Karpas-422 (cell line): ENCODE data around the gene KRTAP4-3. TPM values are rescaled to one million over a fixed set of nuclear protein-coding genes. Genes with fewer than 3 reads are reported as not detected.

Source experiments
- DNase-seq: peaks from one replicate; pipeline ENCODE4 v3.0.0-alpha.2; 2015
- H2AFZ ChIP-seq: fragments of 200-600 bp; sonication (generic); 2 replicates; pipeline ENCODE4 v1.6.1; 2014; ENCODE audit warnings: antibody characterized with exemption, low read length, mixed read lengths
- H3K27ac ChIP-seq: fragments of 200-600 bp; sonication (generic); 2 replicates; pipeline ENCODE4 v1.5.1; 2014; ENCODE audit warnings: mild to moderate bottlenecking, low read length, moderate library complexity
- H3K27me3 ChIP-seq: fragments of 200-600 bp; sonication (generic); 2 replicates; pipeline ENCODE4 v1.6.1; 2014; ENCODE audit warnings: low read length, mixed read lengths
- H3K36me3 ChIP-seq: fragments of 200-600 bp; sonication (generic); 2 replicates; pipeline ENCODE4 v1.6.1; 2014; ENCODE audit warnings: low read length, mixed read lengths; ENCODE audit not compliant: insufficient read depth
- H3K4me1 ChIP-seq: fragments of 200-600 bp; sonication (generic); 2 replicates; pipeline ENCODE4 v1.6.1; 2014; ENCODE audit warnings: mild to moderate bottlenecking, low read length, mixed read lengths
- H3K4me2 ChIP-seq: fragments of 200-600 bp; sonication (generic); 2 replicates; pipeline ENCODE4 v1.6.1; 2014; ENCODE audit warnings: low read length, low read depth, mild to moderate bottlenecking; ENCODE audit not compliant: poor library complexity, severe bottlenecking
- H3K4me3 ChIP-seq: fragments of 200-600 bp; sonication (generic); 2 replicates; pipeline ENCODE4 v1.5.1; 2014; ENCODE audit warnings: mild to moderate bottlenecking, antibody characterized with exemption, low read length, mixed read lengths
- H3K79me2 ChIP-seq: fragments of 200-600 bp; sonication (generic); 2 replicates; pipeline ENCODE4 v1.6.1; 2014; ENCODE audit warnings: mild to moderate bottlenecking, low read length, mixed read lengths
- H3K9ac ChIP-seq: fragments of 200-600 bp; sonication (generic); 2 replicates; pipeline ENCODE4 v1.6.0; 2014; ENCODE audit warnings: low read length
- H3K9me2 ChIP-seq: fragments of 200-600 bp; sonication (generic), shearing (Covaris generic); replicated peaks from 2 replicates; pipeline ENCODE4 v1.6.0; 2014; ENCODE audit warnings: mild to moderate bottlenecking, low read length, moderate library complexity; ENCODE audit not compliant: insufficient read depth
- H3K9me3 ChIP-seq: fragments of 300-700, 200-600 bp; sonication (generic); 2 replicates; pipeline ENCODE4 v1.6.1; 2014; ENCODE audit warnings: low read length, mixed read lengths
- H4K20me1 ChIP-seq: fragments of 200-600 bp; sonication (generic); 2 replicates; pipeline ENCODE4 v1.6.1; 2014; ENCODE audit warnings: mild to moderate bottlenecking, antibody characterized with exemption, low read length, low read depth; ENCODE audit not compliant: insufficient read depth
- total RNA-seq: library from RNA; depleted of rRNA; stranded (reverse); fragments of >200 nt; shearing (Covaris generic); gene quantifications from 2 replicates; pipeline ENCODE4 v1.2.3, GENCODE V29; 2014; ENCODE audit warnings: low replicate concordance

Gene KRTAP4-3
- total RNA-seq, 1 experiment from 2014 or later: not detected

- no peak overlapping the region for H3K27ac ChIP-seq
- H3K27me3 ChIP-seq: no peaks in the 10 kb centered on the region
- H3K9ac ChIP-seq: no peak overlapping the region
- no peak for DNase-seq
- no peak overlapping the region for H3K4me2 ChIP-seq
- H4K20me1 ChIP-seq: no peaks in the 10 kb centered on the region
- H3K36me3 ChIP-seq: no peaks in the 10 kb centered on the region
- no peak overlapping the region for H3K4me3 ChIP-seq
- H3K9me3 ChIP-seq: no peaks in the 10 kb centered on the region
- no peak overlapping the region for H2AFZ ChIP-seq
- no peaks in the 10 kb centered on the region for H3K79me2 ChIP-seq
- H3K9me2 ChIP-seq: no peaks in the 10 kb centered on the region
- no peaks in the 10 kb centered on the region for H3K4me1 ChIP-seq
Measured at GRCh38 chr17:41186872-41187271, 18.9 kb upstream of the KRTAP4-3 start.

- H3K27ac ChIP-seq: no peak overlapping the region
- H3K9me3 ChIP-seq: no peaks in the 10 kb centered on the region
- H3K4me3 ChIP-seq: no peak overlapping the region
- H3K4me1 ChIP-seq: no peaks in the 10 kb centered on the region
- no peaks in the 10 kb centered on the region for H4K20me1 ChIP-seq
- H3K27me3 ChIP-seq: no peaks in the 10 kb centered on the region
- no peak overlapping the region for H2AFZ ChIP-seq
- no peaks in the 10 kb centered on the region for H3K36me3 ChIP-seq
- H3K4me2 ChIP-seq: no peak overlapping the region
- no peaks in the 10 kb centered on the region for H3K9me2 ChIP-seq
- H3K79me2 ChIP-seq: no peaks in the 10 kb centered on the region
- DNase-seq: no peak
- H3K9ac ChIP-seq: no peak overlapping the region
Measured at GRCh38 chr17:41185001-41185400, 17.0 kb upstream of the KRTAP4-3 start.

- Histone ChIP-seq H3K79me2 (no peaks in the 10 kb centered on the region), H3K27me3 (no peaks in the 10 kb centered on the region), H3K27ac (no peak within 1 kb of the TSS), H4K20me1 (no peaks in the 10 kb centered on the region), H3K9ac (no peak within 1 kb of the TSS), H2AFZ (no peak within 1 kb of the TSS), H3K4me2 (no peak within 1 kb of the TSS), H3K9me2 (no peaks in the 10 kb centered on the region), H3K4me1 (no peaks in the 10 kb centered on the region), H3K36me3 (no peaks in the 10 kb centered on the region), H3K9me3 (no peaks in the 10 kb centered on the region), H3K4me3 (no peak within 1 kb of the TSS)
- no peak for DNase-seq
Measured at GRCh38 chr17:41184480-41184961, 16.5 kb upstream of the KRTAP4-3 start, which contains the start of gene KRTAP4-1. KRTAP4-1 (minus strand) TSS chr17:41184911; CDS start chr17:41184854, 57 bp downstream.

DNA sequence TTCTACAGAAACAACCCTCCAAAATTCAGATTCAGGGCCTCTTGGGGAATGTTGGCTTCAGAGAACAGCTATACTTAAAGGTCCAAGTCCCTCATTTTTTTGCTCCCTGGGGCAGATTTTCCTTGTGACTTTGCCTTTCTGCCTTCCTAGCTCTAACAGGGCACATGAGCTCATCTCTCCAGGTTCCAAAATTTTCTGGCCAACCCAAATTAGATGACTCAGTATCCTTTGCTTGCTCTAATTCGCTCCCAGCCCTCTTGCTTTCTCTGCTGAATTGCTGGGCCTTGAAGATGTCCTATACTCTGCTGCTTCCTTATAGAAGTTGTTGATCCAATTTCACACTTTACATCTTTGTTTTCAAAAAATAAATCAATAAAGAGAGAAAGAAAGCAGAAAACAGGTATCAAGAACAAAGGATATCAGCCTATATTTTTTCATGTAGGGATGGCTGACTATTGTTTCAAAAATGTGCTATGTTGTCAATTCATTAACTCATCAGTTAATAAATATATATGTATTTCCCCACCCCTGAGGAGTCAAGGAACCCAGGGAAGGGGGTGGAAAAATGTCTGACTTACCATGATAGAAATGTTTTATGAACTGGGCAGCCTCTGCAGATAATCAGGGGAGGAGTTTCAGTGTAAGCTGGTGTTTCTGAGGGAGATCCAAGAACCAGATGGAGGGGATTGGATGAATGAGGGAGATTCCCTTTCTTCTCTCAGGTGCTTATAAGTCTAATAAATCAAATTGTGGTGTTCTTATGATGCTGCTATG lies 11.0 kb upstream of the KRTAP4-3 start:
- Histone ChIP-seq H3K4me2 (no peak overlapping the region), H3K4me1 (peaks cover 19% of the 10 kb centered on the region), H3K9me2 (no peaks in the 10 kb centered on the region), H3K36me3 (no peaks in the 10 kb centered on the region), H2AFZ (no peak overlapping the region), H3K27ac (no peak overlapping the region), H4K20me1 (no peaks in the 10 kb centered on the region), H3K9ac (no peak overlapping the region), H3K79me2 (no peaks in the 10 kb centered on the region), H3K9me3 (no peaks in the 10 kb centered on the region), H3K4me3 (no peak overlapping the region), H3K27me3 (no peaks in the 10 kb centered on the region)
- DNase-seq: no peak

- no peaks in the 10 kb centered on the region for H3K27me3 ChIP-seq
- H3K4me3 ChIP-seq: no peak overlapping the region
- H3K9me2 ChIP-seq: no peaks in the 10 kb centered on the region
- DNase-seq: no peak
- H3K9ac ChIP-seq: no peak overlapping the region
- H3K4me1 ChIP-seq: peaks cover 19% of the 10 kb centered on the region
- no peaks in the 10 kb centered on the region for H3K36me3 ChIP-seq
- no peak overlapping the region for H2AFZ ChIP-seq
- H3K27ac ChIP-seq: no peak overlapping the region
- no peak overlapping the region for H3K4me2 ChIP-seq
- H4K20me1 ChIP-seq: no peaks in the 10 kb centered on the region
- H3K9me3 ChIP-seq: no peaks in the 10 kb centered on the region
- H3K79me2 ChIP-seq: no peaks in the 10 kb centered on the region
Measured at GRCh38 chr17:41178341-41178740, 10.3 kb upstream of the KRTAP4-3 start.

DNA sequence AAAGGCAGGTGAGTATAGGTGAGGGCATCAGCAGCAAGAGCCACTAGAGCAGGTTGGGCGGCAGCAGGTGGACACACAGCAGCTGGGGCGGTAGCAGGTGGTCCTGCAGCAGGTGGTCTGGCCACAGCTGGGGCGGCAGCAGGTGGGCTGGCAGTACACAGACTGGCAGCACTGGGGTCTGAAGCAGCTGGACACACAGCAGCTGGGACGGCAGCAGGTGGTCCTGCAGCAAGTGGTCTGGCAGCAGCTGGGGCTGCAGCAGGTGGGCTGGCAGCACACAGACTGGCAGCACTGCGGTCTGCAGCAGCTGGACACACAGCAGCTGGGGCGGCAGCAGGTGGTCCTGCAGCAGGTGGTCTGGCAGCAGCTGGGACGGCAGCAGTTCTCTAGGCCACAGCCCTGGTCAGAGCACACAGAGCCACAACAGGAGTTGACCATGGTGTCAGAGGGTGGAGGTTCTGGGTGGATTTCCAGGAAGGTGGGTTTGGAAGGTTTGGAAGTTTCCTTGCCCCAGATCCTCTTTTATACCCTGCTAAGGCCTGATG lies 9.8 kb upstream of the KRTAP4-3 start, which contains the start of gene KRTAP4-2:
Gene KRTAP4-2, minus strand, starts transcription at position 495 of the 545 bp plus-strand sequence. Its CDS starts 57 bp downstream, at position 438.
- no peak for DNase-seq
- Histone ChIP-seq H3K36me3 (no peaks in the 10 kb centered on the region), H3K9me3 (no peaks in the 10 kb centered on the region), H3K9me2 (no peaks in the 10 kb centered on the region), H3K27me3 (no peaks in the 10 kb centered on the region), H3K79me2 (no peaks in the 10 kb centered on the region), H2AFZ (no peak within 1 kb of the TSS), H3K4me3 (no peak within 1 kb of the TSS), H3K4me1 (peaks cover 19% of the 10 kb centered on the region), H3K27ac (no peak within 1 kb of the TSS), H3K4me2 (no peak within 1 kb of the TSS), H4K20me1 (no peaks in the 10 kb centered on the region), H3K9ac (no peak within 1 kb of the TSS)

- H3K9ac ChIP-seq: no peak overlapping the region
- H3K36me3 ChIP-seq: no peaks in the 10 kb centered on the region
- H3K9me3 ChIP-seq: no peaks in the 10 kb centered on the region
- no peak overlapping the region for H2AFZ ChIP-seq
- no peak overlapping the region for H3K27ac ChIP-seq
- no peak for DNase-seq
- no peak overlapping the region for H3K4me2 ChIP-seq
- no peaks in the 10 kb centered on the region for H3K79me2 ChIP-seq
- H4K20me1 ChIP-seq: no peaks in the 10 kb centered on the region
- H3K4me3 ChIP-seq: no peak overlapping the region
- no peaks in the 10 kb centered on the region for H3K9me2 ChIP-seq
- H3K4me1 ChIP-seq: peaks cover 19% of the 10 kb centered on the region
- no peaks in the 10 kb centered on the region for H3K27me3 ChIP-seq
Measured at GRCh38 chr17:41176744-41177387, 8.8 kb upstream of the KRTAP4-3 start.

DNA sequence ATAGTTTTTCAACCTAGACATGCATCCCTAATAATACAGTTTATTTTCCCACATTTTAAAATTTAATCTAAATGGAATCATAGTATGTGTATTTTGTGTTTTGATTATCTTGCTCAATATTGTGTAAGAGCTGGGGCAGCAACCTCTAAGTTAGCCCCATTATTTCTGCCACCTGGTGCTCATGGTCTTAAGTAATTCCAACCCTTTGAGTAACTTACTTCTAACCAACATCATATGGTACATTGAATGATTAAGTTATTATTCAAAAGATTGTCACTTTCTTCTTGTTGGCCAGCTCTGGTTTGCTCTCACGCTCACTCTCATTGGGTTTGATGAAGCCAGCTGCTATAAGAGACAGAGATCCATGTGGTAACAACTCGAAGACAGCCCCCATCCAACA lies 3.9 kb upstream of the KRTAP4-3 start:
- Histone ChIP-seq H3K27me3 (no peaks in the 10 kb centered on the region), H2AFZ (no peak overlapping the region), H3K27ac (no peak overlapping the region), H3K79me2 (no peaks in the 10 kb centered on the region), H3K4me3 (no peak overlapping the region), H4K20me1 (no peaks in the 10 kb centered on the region), H3K36me3 (no peaks in the 10 kb centered on the region), H3K9ac (no peak overlapping the region), H3K4me1 (peaks cover 15% of the 10 kb centered on the region), H3K9me2 (no peaks in the 10 kb centered on the region), H3K4me2 (no peak overlapping the region), H3K9me3 (no peaks in the 10 kb centered on the region)
- DNase-seq: no peak
